ENCODE data around the gene HMGCLL1.

Gene HMGCLL1

GRCh38 chr6:55578537-55579363, at the start of gene HMGCLL1:
HMGCLL1 (minus strand) TSS chr6:55579192; CDS start chr6:55579055, 137 bp downstream.
- DNase-seq (ENCODE audit: low read depth) = no peak

DNA sequence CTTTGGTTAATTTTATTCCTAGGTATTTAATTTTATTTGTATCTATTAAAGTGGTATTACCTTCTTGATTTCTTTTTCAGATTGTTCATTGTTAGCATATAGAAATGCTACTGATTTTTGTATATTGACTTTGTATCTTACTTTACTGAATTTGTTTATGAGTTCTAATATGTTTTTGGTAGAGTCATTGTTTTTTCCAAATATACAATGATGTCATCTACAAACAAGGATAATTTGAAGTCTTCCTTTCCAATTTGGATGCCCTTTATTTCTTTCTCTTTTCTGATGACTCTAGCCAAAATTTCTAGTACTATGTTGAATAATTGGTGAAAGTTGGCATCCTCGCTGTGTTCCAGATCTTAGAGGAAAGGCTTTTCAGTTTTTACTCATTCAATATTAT, 43.0 kb upstream of the HMGCLL1 start:
- no peak for DNase-seq (ENCODE audit: low read depth)

- DNase-seq (ENCODE audit: low read depth) = no peak
Measured at GRCh38 chr6:55621244-55621643, 42.3 kb upstream of the HMGCLL1 start.

DNA sequence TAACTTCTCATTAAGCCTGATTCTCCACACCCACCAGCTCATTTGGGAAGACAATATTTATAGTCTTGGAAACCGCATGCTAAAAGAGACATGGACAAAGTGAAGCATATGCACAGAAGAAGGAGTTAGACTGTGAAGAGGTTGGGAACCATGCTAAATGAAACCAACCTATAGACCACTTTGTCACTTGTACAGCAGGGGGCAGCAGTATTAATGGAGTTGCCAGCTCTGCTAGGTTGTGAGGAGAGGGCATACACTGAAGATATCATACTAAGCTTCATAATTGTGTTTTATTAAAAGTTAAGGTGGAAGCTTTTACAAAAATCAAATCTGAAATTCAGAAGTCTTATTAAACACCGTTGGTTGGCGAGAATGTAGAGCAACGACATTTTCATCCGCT, 38.3 kb upstream of the HMGCLL1 start:
- no peak for DNase-seq (ENCODE audit: low read depth)

DNA sequence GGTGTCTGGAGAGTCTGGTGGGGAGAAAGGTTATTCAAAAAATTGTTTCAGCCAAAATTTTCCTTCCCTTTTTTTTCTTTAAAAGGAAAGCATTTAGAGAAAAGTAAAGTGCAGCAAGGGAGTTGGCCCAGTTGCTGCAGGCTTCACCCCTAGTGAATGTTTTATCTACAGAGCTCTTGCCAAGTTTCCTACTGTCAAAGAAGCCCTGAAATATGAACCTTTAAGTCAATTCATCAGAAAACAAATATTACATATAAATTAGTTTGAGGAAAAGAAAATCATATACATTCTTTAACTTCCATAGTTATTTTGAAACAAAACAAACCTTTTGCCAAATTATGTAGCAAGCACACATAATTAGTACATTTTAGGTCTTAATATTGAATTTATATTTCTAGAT, 25.0 kb upstream of the HMGCLL1 start:
- no peak for DNase-seq (ENCODE audit: low read depth)

DNA sequence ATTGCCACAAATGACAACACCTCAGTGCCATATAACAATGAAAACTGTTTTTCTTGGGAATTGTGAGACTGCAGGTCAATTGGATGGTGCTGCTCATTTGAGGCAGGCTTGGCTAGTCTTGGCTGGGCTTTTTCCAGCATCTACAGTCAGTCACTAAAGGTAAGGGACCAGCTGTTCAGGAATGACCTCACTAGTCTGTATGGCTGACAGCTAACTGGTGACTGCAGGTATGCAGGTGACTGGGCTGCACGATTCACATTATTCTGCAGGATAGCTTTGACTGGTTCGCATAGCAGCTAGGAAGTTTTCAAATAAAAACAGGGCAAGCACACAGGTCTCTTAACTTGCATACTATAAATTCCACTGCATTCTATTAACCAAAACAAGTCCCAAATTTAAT, 22.1 kb upstream of the HMGCLL1 start:
- DNase-seq (ENCODE audit: low read depth) = no peak

GRCh38 chr6:55594442-55594841, 15.4 kb upstream of the HMGCLL1 start:
- DNase-seq (ENCODE audit: low read depth) = no peak

GRCh38 chr6:55584654-55585354, 5.8 kb upstream of the HMGCLL1 start:
- DNase-seq (ENCODE audit: low read depth) = no peak

DNA sequence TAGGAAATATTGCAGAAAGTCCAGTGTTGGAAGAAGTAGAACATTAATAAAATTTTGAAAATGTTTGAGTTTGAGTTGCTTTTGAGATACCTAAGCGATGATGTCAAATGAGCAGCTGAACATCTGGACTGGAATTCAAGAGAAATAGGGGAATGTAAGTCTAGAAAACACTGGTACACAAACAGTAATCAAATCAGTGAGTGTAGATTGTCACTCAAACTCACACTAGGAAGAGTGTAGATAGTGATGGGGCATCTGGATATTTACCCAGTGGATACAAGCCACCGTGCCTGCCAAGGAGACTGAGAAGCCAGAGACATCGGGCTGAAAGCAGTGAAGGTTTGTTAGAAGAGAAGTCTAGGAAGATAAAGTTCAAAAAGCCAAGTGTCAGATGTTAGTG, 2.2 kb downstream of the HMGCLL1 start:
- no peak for DNase-seq (ENCODE audit: low read depth)

DNA sequence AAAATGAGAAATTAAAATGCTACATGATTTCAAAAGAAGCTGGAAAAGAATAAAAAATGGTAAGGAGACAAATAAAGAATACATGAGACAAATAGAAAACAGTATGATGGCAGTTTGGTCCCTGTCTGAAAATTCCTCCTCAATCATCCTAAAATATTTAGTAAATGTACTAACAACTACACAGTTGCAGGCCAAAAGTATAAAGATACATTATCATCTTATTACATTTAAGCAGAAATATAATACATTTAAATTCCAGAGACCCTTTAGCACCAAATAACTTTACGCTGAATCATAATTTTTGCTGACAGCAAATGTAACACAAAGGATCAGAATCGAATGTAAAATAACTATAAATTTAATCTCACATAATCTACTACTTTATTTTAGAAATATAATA, 4.4 kb downstream of the HMGCLL1 start:
- DNase-seq (ENCODE audit: low read depth) = no peak

GRCh38 chr6:55569638-55570037, 9.4 kb downstream of the HMGCLL1 start:
- DNase-seq (ENCODE audit: low read depth) = no peak

DNA sequence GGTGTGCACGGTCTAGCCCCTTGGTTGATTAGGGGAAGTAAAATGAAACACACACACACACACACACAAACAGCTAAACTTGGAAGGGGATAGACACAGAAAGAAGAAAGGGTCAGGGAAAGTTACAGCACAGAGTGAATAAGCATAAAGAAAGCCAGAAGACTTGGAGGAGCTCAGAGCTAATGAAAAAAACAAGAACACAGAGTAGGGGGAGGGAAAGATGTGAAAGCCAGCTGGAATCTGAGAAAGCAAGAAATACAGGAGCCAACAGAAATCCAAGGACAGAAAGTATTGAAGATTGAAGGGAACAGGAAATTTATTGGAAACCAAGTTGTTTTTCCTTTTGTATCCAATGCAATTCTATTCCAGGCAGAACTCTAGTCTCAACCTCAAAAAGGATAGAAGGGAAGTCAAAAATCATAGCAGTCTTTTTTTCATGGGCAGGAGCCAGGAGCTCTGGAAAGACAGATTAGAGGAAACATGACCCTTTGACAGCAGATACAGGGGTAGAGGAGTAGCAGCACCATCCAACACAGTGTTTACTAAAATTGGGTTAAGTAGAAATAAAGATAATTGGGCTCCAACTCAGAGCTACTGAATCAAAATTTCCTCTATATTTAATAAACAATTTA, 10.1 kb downstream of the HMGCLL1 start:
- no peak for DNase-seq (ENCODE audit: low read depth)

GRCh38 chr6:55567558-55567957, 11.4 kb downstream of the HMGCLL1 start:
- no peak for DNase-seq (ENCODE audit: low read depth)

- DNase-seq (ENCODE audit: low read depth) = no peak
Measured at GRCh38 chr6:55566036-55566710, 12.8 kb downstream of the HMGCLL1 start.

- DNase-seq (ENCODE audit: low read depth) = no peak
Measured at GRCh38 chr6:55562318-55562717, 16.7 kb downstream of the HMGCLL1 start.

- no peak for DNase-seq (ENCODE audit: low read depth)
Measured at GRCh38 chr6:55560290-55560885, 18.6 kb downstream of the HMGCLL1 start.

GRCh38 chr6:55557146-55557545, 21.8 kb downstream of the HMGCLL1 start:
- no peak for DNase-seq (ENCODE audit: low read depth)

DNA sequence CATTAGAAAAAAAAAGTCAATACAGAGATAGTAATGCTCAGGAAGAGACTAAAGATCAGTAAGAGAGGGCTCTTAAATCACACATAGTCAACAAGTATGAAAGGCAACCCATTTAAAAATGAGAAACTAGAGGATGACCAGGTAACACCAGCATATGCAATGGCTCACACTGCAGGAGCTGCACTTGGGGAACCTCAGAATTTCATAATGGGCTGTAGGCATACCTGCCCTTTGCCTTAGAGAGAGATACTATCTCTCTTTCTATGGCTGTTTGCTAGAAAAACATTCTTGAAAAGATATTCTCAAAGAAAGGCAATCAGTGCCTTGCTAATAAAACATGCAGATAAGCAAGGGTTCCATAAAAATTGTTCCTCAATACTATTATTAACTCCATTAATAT, 33.2 kb downstream of the HMGCLL1 start:
- DNase-seq (ENCODE audit: low read depth) = no peak

DNA sequence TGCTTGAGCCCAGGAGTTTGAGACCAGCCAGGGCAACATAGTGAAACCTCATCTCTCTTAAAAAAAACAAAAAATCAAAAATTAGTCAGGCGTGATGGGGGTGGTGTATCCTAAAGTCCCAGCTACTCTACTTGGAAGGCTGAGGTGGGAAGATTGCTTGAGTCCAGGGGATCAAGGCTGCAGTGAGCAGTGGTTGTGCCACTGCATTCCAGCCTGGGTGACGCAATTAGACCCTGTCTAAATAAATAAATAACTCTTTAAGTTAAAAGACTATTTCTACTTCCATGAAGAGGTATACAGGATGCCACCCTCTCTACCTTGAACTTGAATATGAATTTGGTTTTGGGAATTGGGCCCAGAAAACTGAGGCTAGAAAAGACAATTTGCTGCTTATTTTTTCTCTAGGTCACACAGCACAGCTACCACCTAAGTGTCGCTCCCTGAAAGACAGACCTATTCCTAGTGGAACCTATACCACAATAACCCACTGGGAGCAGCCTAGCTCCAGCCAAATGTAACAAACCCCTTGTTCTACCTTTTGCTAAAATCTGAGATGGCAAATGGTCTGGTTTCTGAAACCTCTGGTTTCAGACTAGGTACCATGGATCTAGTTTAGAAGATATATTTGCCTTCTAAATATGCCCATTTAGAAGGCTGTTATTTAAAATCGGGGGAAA, 35.2 kb downstream of the HMGCLL1 start:
- no peak for DNase-seq (ENCODE audit: low read depth)

DNA sequence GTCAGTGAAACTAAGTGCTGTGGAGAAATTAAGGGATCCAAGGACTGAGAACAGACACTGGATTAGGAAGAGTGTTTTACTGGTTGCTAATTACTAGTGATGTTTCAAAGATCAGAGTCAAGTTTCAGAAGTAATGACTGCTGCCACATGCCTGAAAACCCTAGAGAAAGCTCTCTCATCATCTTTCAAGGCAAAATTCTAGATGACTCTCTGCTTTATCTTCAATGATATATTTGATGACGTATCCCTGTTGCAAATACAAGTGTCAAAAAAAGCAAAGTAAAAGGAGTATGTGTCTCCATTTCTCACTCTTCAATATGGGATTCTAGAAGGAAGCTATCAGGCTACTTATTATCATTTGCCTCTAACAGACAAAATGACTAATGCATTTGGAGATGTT, 38.0 kb downstream of the HMGCLL1 start:
- no peak for DNase-seq (ENCODE audit: low read depth)

- DNase-seq (ENCODE audit: low read depth) = no peak
Measured at GRCh38 chr6:55536391-55536956, 42.5 kb downstream of the HMGCLL1 start.
